Natural killer cell treated with Interleukin-12 subunit alpha and Interleukin-12 subunit beta and Interleukin-15 and Interleukin-18, amount 100 ng/mL, for 72 hours (primary cell): ENCODE measurements around the gene ZNF593. TPM values are rescaled to one million over a fixed set of nuclear protein-coding genes. Genes with fewer than 3 reads are reported as not detected.

Experiments used
- ATAC-seq, 2 donors: fragments of 150-1000 bp; cut with Tn5 transposase in 1 of 2; sonication (Bioruptor Pico), chemical (Tn5 transposase) in 1 of 2; 2 replicates each; pipeline ENCODE4 v1.10.0; 2021
- DNase-seq: peaks from one replicate; pipeline ENCODE4 v3.0.0; 2022; ENCODE audit warnings: low spot score
- H3K27ac Mint-ChIP-seq, 2 donors: 1 replicate in 1 of 2; 2 replicates in 1 of 2; pipeline ENCODE4 v1.8.0; 2022; ENCODE audit warnings: mixed read lengths in 2 of 2, mild to moderate bottlenecking in 1 of 2, moderate library complexity in 1 of 2
- H3K27me3 Mint-ChIP-seq, 2 donors: 1 replicate in 1 of 2; 2 replicates in 1 of 2; pipeline ENCODE4 v1.8.0; 2022; ENCODE audit warnings: mixed read lengths in 2 of 2
- H3K36me3 Mint-ChIP-seq: one replicate; pipeline ENCODE4 v1.8.0; 2022; ENCODE audit warnings: mixed read lengths
- H3K4me1 Mint-ChIP-seq, 2 donors: 1 replicate in 1 of 2; 2 replicates in 1 of 2; pipeline ENCODE4 v1.8.0; 2022; ENCODE audit warnings: low read depth in 2 of 2, mixed read lengths in 2 of 2, mild to moderate bottlenecking in 1 of 2
- H3K4me3 Mint-ChIP-seq: one replicate; pipeline ENCODE4 v1.8.0; 2022; ENCODE audit warnings: mixed read lengths
- H3K9me3 Mint-ChIP-seq: 2 replicates; pipeline ENCODE4 v1.8.0; 2022; ENCODE audit warnings: mixed read lengths
- total RNA-seq, 2 donors: library from RNA; stranded (reverse); gene quantifications; one replicate each; pipeline ENCODE4 v1.2.3, GENCODE V29; 2022

ZNF593 gene
- total RNA-seq, 2 donors from 2014 or later: 36.6 to 73.8 TPM

GRCh38 chr1:26132128-26132833 is 37.4 kb upstream of the ZNF593 start:
- no peak for ATAC-seq
- no peak for DNase-seq
- Mint-ChIP-seq H3K9me3 (no peaks in the 10 kb centered on the region), H3K27ac (no peak overlapping the region), H3K27me3 (peaks cover 39 to 47% of the 10 kb centered on the region in 2 donors), H3K4me3 (no peak overlapping the region), H3K4me1 (peaks cover 12 to 14% of the 10 kb centered on the region in 2 donors), H3K36me3 (no peaks in the 10 kb centered on the region)

GRCh38 chr1:26132834-26133167 is 36.9 kb upstream of the ZNF593 start:
- Mint-ChIP-seq H3K4me1 (peaks cover 7 to 8% of the 10 kb centered on the region in 2 donors), H3K4me3 (no peak overlapping the region), H3K27me3 (peaks cover 34 to 42% of the 10 kb centered on the region in 2 donors), H3K36me3 (no peaks in the 10 kb centered on the region), H3K27ac (no peak overlapping the region), H3K9me3 (no peaks in the 10 kb centered on the region)
- ATAC-seq: no peak
- DNase-seq: no peak

- H3K36me3 Mint-ChIP-seq: no peaks in the 10 kb centered on the region
- H3K4me1 Mint-ChIP-seq: no peaks in the 10 kb centered on the region
- no peak overlapping the region for H3K4me3 Mint-ChIP-seq
- no peak overlapping the region for H3K27ac Mint-ChIP-seq
- ATAC-seq (no peak), DNase-seq (no peak)
- no peaks in the 10 kb centered on the region for H3K9me3 Mint-ChIP-seq
- H3K27me3 Mint-ChIP-seq: peaks cover 24 to 27% of the 10 kb centered on the region in 2 donors
Observed at GRCh38 chr1:26134466-26134865, 35.2 kb upstream of the ZNF593 start.

GRCh38 chr1:26138974-26139558 is 30.6 kb upstream of the ZNF593 start:
- H3K4me1 Mint-ChIP-seq: no peaks in the 10 kb centered on the region
- H3K27ac Mint-ChIP-seq: no peak overlapping the region
- no peaks in the 10 kb centered on the region for H3K9me3 Mint-ChIP-seq
- H3K4me3 Mint-ChIP-seq: no peak overlapping the region
- H3K27me3 Mint-ChIP-seq: peaks cover 12 to 24% of the 10 kb centered on the region in 2 donors
- DNase-seq: no peak
- no peaks in the 10 kb centered on the region for H3K36me3 Mint-ChIP-seq
- ATAC-seq: no peak

GRCh38 chr1:26142159-26142558 is 27.5 kb upstream of the ZNF593 start:
- peaks cover 20 to 27% of the 10 kb centered on the region in 2 donors for H3K27me3 Mint-ChIP-seq
- H3K4me1 Mint-ChIP-seq: no peaks in the 10 kb centered on the region
- ATAC-seq: no peak
- no peak for DNase-seq
- no peak overlapping the region for H3K27ac Mint-ChIP-seq
- H3K9me3 Mint-ChIP-seq: no peaks in the 10 kb centered on the region
- H3K36me3 Mint-ChIP-seq: no peaks in the 10 kb centered on the region
- H3K4me3 Mint-ChIP-seq: no peak overlapping the region

GRCh38 chr1:26145041-26145959 is 24.4 kb upstream of the ZNF593 start:
- no peak overlapping the region for H3K27ac Mint-ChIP-seq
- ATAC-seq (peak; percentile 73 to 78), DNase-seq (peak; percentile 78)
- H3K36me3 Mint-ChIP-seq: no peaks in the 10 kb centered on the region
- H3K9me3 Mint-ChIP-seq: no peaks in the 10 kb centered on the region
- H3K4me1 Mint-ChIP-seq: no peaks in the 10 kb centered on the region
- peaks cover 22 to 50% of the 10 kb centered on the region in 2 donors for H3K27me3 Mint-ChIP-seq
- H3K4me3 Mint-ChIP-seq: no peak overlapping the region

GRCh38 chr1:26145960-26146294 is 23.8 kb upstream of the ZNF593 start:
- H3K27ac Mint-ChIP-seq: no peak overlapping the region
- DNase-seq: no peak
- peaks cover 22 to 51% of the 10 kb centered on the region in 2 donors for H3K27me3 Mint-ChIP-seq
- no peaks in the 10 kb centered on the region for H3K4me1 Mint-ChIP-seq
- ATAC-seq: no peak
- no peak overlapping the region for H3K4me3 Mint-ChIP-seq
- H3K36me3 Mint-ChIP-seq: no peaks in the 10 kb centered on the region
- no peaks in the 10 kb centered on the region for H3K9me3 Mint-ChIP-seq

- ATAC-seq: no peak
- no peaks in the 10 kb centered on the region for H3K36me3 Mint-ChIP-seq
- no peaks in the 10 kb centered on the region for H3K4me1 Mint-ChIP-seq
- H3K27ac Mint-ChIP-seq: no peak overlapping the region
- DNase-seq: no peak
- H3K27me3 Mint-ChIP-seq: peaks cover 25 to 55% of the 10 kb centered on the region in 2 donors
- H3K4me3 Mint-ChIP-seq: no peak overlapping the region
- no peaks in the 10 kb centered on the region for H3K9me3 Mint-ChIP-seq
Observed at GRCh38 chr1:26148887-26149286, 20.8 kb upstream of the ZNF593 start.

- H3K27ac Mint-ChIP-seq: no peak overlapping the region
- ATAC-seq (no peak), DNase-seq (no peak)
- peaks cover 30 to 45% of the 10 kb centered on the region in 2 donors for H3K27me3 Mint-ChIP-seq
- H3K36me3 Mint-ChIP-seq: no peaks in the 10 kb centered on the region
- H3K9me3 Mint-ChIP-seq: no peaks in the 10 kb centered on the region
- no peaks in the 10 kb centered on the region for H3K4me1 Mint-ChIP-seq
- no peak overlapping the region for H3K4me3 Mint-ChIP-seq
Observed at GRCh38 chr1:26153966-26154532, 15.7 kb upstream of the ZNF593 start.

- no peaks in the 10 kb centered on the region for H3K36me3 Mint-ChIP-seq
- H3K9me3 Mint-ChIP-seq: no peaks in the 10 kb centered on the region
- H3K27me3 Mint-ChIP-seq: peaks cover 35 to 43% of the 10 kb centered on the region in 2 donors
- DNase-seq (no peak), ATAC-seq (no peak)
- no peak overlapping the region for H3K27ac Mint-ChIP-seq
- no peak overlapping the region for H3K4me3 Mint-ChIP-seq
- H3K4me1 Mint-ChIP-seq: no peaks in the 10 kb centered on the region
Observed at GRCh38 chr1:26154750-26155149, 15.0 kb upstream of the ZNF593 start.

GRCh38 chr1:26155370-26156284 is 14.1 kb upstream of the ZNF593 start:
- Mint-ChIP-seq H3K4me3 (no peak overlapping the region), H3K27ac (no peak overlapping the region), H3K9me3 (no peaks in the 10 kb centered on the region), H3K36me3 (no peaks in the 10 kb centered on the region), H3K4me1 (no peaks in the 10 kb centered on the region), H3K27me3 (peaks cover 31 to 39% of the 10 kb centered on the region in 2 donors)
- peak; percentile 44 for DNase-seq
- no peak for ATAC-seq

- ATAC-seq: peak in 1 of 2 donors; percentile 12
- H3K4me3 Mint-ChIP-seq: no peak overlapping the region
- H3K36me3 Mint-ChIP-seq: no peaks in the 10 kb centered on the region
- H3K27me3 Mint-ChIP-seq: peaks cover 28 to 36% of the 10 kb centered on the region in 2 donors
- H3K9me3 Mint-ChIP-seq: no peaks in the 10 kb centered on the region
- no peak for DNase-seq
- no peak overlapping the region for H3K27ac Mint-ChIP-seq
- no peaks in the 10 kb centered on the region for H3K4me1 Mint-ChIP-seq
Observed at GRCh38 chr1:26156285-26157038, 13.2 kb upstream of the ZNF593 start.
